SKM-1 (cell line): Measurements from ENCODE around the gene HDAC8.
A peak's percentile ranks its signal among the peaks of the same experiment; 100 is the strongest.
"Not testable (repeated sequence)": the region's sequence is repeated elsewhere in the genome, so short reads cannot be mapped to it uniquely, and the experiment has no call there.

Experiments used
- DNase-seq: peaks from one replicate; lab custom pipeline; 2025; ENCODE audit not compliant: unreplicated experiment; lab: John Stamatoyannopoulos, UW

Gene HDAC8

DNA sequence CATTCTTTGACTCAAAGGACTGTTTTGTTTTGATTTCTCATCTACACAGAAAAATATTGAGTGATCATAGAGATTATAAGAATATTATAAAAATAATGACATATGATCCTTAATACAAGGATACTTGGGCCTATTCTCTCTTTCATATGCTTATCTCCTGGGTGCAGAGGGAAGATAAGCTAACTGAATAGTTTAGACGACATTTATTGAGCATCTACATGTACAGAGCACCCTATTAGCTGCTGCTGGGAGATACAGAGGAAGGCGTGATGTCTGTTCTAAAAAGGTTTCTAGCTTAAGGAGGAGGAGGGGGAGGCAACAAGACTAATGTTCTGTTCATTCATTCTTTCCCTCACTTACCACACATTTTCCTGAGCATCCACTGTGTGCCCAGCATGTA lies 106.8 kb downstream of the HDAC8 start:
- DNase-seq, result no peak

DNA sequence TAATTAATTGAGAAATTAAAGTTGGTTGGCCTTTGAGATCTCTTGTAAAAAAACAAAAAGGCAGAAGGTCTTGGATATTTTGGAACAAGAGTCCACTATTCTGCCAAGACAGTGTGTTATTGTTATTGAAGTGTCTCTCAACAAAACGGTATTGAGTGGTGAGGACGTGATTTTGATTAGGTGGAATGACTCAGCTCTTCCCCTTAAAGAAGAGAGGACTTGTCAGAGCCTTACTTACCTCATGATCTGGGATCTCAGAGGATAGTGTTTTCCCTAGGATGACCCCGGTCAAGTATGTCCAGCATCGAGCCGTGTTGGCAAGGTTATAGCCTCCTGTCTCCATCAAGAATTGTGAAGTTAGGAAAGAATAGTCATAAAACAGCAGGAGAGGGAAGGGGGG lies 110.9 kb downstream of the HDAC8 start:
- no peak for DNase-seq

DNA sequence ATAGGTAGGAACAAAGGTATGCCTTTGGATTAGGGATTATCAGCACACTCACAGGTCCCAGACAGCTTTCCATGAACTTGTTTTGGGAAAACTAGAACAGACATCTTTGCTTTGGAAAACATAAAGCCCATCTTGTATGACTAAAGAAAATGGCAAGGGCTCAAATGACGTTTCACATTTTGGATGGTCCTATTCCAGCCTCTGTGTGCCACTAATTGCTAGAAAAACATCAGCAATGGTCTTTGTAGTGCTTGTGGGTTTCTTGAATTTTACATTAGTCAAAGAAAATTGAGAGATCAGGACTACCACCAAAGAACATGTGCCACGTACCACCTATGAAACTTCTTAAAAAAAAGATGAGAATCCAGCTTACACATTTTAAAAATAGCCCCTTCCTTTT lies 111.4 kb downstream of the HDAC8 start:
- DNase-seq, result no peak

DNA sequence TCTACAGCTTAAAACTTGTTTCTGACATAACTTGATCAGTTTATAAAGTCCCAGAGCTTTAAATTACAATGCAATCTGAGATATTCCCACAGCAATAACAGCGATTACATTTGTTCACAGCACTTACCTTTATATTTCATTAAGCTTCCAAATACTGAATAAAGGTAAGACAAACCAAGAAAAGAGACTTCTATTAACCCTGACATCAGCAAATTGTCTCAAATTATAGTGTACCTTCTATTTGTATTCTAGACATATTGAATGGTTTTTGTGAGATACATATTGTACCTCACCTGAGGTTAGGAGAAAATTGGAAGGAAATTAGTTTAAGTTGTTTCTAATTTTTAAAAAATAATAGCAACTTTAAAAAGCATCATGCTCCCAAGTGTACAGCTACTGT lies 111.9 kb downstream of the HDAC8 start:
- no peak for DNase-seq

DNA sequence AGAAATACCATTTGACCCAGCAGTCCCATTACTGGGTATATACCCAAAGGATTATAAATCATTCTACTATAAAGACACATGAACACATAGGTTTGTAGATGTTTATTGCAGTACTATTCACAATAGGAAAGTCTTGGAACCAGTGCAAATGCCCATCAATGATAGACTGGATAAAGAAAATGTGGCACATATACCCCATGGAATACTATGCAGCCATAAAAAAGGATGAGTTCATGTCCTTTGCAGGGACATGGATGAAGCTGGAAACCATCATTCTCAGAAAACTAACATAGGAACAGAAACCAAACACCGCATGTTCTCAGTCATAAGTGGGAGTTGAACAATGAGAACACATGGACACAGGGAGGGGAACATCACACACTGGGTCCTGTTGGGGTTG lies 123.6 kb downstream of the HDAC8 start:
- not testable (repeated sequence) for DNase-seq

DNA sequence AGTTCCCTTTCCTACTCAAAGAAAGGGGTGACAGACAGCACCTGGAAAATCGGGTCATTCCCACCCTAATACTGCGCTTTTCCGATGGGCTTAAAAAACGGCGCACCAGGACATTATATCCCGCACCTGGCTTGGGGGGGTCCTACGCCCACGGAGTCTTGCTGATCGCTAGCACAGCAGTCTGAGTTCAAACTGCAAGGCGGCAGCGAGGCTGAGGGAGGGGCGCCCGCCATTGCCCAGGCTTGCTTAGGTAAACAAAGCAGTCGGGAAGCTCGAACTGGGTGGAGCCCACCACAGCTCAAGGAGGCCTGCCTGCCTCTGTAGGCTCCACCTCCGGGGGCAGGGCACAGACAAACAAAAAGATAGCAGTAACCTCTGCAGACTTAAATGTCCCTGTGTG lies 131.9 kb downstream of the HDAC8 start:
- not testable (repeated sequence) for DNase-seq

DNA sequence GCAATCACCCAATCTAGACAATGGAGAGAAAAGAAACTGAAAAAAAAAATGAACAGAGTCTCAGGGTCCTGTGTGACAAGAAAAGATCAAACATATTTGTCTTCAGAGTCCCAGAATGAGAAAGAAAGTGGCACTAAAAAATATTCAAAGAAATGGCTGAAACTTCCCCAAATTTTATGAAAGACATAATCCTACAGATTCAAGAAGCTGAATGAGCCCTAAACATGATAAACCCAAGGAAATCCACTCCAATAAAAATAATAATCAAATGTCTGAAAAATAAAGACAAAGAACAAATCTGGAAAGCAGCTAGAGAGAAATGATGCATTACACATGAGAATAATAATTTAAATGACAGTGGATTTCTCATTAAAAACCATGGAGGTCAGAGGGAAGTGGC lies 136.6 kb downstream of the HDAC8 start:
- DNase-seq, result no peak

- DNase-seq, result no peak
Measured at GRCh38 chrX:72430405-72430968, 142.2 kb downstream of the HDAC8 start.

- no peak for DNase-seq
Measured at GRCh38 chrX:72421797-72422196, 150.8 kb downstream of the HDAC8 start.

- no peak for DNase-seq
Measured at GRCh38 chrX:72409993-72410392, 162.7 kb downstream of the HDAC8 start.

DNA sequence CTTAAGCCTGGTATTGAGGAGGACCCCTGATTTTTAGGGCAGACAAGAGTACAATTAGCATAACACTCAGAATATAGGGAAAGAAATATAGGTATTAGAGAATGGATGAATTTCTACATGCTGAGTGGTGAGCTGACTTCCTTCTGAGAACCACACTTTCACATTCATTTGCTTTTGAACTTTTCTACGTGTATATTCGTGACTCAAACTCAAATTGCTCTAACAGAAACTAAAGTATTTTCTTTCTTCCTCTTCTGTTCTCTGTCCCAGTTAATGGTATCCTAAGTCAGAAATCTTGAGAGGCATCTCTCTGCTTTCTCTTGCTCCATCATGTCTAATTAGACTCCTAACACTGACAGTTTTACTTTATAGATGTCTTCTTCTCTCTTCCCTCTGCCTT lies 163.8 kb downstream of the HDAC8 start:
- no peak for DNase-seq

- DNase-seq, result not testable (repeated sequence)
Measured at GRCh38 chrX:72405136-72405535, 167.5 kb downstream of the HDAC8 start.

DNA sequence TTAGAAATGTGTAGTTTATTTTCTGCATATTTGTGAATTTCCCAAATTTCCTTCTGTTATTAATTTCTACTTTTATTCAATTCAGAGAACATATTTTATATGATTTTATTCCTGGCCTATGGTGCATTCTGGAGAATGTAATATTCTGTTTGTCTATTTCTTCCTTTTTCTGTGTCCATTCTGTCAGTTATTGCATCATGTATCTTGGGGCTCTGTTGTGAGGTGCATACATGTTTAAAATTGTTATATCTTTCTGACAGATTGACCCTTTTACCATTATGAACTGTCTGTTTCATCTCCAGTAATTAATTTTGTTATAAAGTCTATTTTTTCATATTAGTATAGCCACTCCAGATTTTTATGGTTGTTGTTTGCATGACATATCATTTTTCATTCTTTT lies 170.0 kb downstream of the HDAC8 start:
- no peak for DNase-seq

DNA sequence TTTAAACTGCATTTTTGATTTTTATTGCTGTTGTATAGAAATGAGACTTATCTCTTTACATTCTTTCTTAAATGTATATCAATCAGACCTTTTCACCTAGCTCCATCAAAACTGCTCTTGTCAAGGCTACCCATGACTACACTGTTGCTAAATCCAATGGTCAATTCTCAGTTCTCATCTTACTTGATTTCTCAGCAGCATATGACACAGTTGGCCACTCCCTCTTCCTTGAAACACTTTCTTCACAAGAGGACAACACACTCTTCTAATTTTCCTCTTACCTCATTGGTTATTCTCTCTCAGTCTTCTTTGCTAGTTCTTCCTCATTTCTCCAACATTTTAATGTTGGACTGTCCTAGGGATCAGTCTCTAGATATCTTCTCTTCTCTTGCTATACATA lies 172.8 kb downstream of the HDAC8 start:
- no peak for DNase-seq

DNA sequence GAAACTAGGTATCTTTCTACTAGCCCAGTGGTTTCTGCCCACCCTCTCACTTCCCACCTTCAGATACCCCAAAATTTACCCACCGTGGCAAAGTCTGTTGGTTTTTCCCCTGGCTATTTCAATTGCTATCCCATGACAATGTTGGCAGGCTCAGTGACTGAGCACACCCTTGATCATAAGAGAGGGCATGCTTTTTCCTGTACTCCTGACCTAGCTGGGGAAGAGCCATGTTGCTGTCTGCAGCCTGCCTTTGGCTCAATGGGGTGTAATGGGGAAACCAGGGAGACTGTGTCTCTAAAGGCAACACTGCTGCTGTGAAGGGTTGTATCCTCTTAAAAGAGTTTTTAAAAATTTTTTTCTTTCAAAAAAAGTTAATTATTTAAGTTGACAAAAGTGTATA lies 176.5 kb downstream of the HDAC8 start:
- DNase-seq, result no peak

DNA sequence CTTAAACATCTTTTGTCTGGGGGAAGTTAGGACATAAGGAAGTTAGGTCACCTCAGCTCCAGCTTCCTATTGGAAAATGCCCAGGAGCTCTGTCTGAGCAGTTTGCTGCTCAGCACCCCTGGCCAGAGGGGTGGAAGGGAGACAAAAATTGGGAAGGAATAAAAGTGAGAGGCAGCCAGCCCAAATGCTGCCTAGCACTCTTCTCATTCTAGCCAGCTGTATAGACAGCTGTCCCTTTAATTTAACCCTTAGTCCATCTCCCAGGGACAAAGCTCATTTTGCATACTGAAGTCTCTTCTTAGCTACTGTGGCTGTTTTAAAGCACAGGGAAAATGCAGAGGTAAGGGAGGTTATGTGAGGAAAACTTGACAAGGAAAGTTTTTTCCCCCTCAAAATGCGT lies 177.4 kb downstream of the HDAC8 start:
- no peak for DNase-seq

DNA sequence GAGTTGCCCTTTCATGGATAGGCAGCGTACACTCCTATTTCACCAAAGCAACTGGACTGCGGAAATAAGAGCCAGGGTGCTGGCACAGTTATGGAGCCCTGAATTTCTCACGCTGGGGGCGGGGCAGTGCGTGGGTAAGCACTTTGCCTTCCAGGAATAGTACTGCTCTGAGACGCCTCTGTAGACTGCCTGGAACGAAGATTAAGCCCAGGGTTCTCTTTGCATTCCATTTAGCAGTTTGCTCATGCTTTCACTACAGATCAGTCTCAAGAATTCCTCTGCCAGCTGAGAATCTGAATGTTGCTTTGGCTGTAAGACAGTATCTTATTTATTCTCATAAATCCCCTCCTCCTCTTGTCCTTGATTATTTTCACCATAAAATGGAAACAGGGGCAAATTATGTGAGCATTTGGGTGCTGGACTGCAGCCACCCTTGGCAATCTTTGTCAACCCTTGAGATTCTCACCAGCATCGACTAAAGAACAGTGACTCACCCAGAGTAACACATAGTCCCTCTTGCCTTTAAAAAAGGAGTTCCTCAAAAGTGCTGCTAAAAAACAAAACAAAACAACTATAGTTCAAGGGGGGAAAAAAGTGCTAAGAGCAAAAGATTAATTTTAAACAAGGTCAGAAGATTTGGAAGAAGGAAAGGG lies 178.0 kb downstream of the HDAC8 start:
- no peak for DNase-seq

DNA sequence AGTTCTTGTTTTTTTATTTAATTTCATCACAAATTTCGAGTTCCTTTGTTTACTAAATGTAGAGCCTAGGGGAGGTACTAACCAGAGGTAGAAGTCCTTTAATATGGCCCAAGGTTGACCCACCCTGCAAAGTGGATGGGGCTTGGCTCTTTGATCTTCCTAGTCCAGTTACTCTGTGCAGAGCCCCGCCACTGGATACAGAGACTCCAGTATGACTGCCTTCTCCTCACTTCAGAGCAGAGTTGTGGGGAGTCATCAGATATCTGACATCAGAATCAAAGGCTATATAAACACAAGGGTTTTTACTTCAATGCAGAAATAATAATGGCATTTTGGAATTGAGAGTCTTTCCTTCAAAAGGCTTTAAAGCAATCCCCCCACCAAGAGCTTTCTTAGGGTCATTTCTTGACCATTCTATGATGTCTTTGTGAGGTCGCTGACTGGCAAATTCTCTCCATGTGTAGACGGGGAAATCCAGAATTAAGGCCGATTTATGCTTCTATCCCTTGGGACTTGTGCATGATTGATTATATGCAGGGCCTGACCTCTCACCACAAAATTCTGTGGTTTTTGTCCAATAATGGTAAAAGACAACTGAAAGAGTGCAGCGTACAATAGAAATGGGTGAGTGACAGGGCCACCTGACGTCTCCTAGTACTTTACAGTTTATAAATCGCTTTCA lies 178.7 kb downstream of the HDAC8 start:
- DNase-seq, result no peak

DNA sequence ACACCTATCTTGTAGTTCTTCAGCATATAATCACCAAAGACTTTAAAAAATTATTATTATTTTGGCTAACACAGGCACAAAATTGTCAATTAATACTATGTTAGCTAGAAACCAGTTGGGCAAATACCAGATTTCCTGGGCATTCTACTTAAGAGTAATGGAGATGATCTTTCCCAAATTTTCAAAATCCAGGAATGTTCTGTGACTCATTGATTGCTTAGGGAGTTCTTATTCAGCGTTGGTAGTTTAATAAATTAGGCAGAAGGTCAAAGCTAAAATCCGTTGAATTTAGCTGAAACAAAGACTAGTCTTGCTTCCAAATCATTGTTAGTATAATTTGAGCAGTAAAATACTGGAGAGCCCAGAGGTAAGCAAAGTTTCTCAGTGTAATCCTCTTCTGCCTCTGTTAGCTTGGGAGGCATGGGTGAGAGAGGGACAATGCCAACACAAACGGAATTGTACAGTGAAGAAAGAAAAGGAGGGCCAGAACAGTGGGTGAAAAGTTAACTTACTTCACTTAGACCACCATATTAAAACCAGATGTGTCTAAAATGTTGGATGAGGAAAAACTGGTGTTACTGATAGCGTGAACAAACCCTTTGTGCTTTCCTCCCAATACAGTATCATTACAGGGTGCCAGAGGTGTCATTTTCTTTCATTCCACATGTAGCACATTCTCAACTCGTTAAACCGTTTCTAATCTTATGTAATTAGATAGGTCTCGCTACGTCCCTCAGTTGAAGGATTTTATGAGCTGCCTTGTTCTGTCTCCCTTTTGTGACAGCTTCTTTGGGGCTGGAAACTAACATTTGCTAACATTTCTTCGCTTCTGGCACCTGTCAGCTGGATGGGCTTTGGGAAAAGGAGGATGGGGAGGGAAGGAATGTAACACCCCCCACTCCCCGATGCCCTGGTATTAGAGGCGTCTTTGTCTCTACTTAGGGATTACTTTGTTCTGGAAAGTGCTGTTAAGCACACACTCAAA lies 179.5 kb downstream of the HDAC8 start:
- no peak for DNase-seq

DNA sequence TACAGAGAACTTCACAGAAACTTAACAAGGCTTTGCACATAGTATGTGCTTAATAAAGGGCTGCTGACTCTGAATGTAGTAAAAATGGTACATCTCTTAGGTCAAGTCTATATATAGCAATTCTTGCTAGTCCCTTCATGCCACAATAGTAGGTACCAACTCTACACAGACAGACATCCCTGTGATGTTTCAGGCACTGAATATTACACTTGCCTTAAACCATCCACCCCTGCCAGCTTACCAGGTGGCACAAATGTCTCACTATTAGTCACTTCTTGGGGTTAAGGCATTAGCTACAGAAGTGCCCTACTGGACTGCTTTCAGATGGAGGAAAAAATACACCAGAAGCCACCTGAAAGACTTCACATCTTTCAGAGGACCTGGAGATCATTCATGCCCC lies 180.6 kb downstream of the HDAC8 start:
- DNase-seq, result no peak

GRCh38 chrX:72387247-72387646 lies 185.4 kb downstream of the HDAC8 start:
- no peak for DNase-seq

DNA sequence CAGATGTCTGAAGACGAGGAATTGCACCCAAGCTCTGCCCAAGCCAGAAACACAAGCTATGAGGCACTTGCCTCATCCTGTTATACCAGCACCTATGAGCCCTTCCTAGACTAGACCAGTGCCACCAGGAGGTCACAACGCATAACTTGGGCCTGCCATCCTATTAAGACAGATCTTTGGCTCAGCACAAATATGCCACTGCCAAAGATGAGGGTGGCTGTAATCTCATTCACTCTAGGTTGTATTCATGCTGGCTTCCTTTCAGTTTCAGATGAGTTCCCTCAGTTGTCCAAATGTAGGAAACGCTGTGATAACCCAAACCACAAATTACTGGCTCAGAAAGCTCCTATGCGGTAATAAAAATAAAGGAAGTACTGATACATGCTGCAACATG lies 190.4 kb downstream of the HDAC8 start:
- DNase-seq, result peak; percentile 17
